Heart right ventricle (tissue), 16 donors: Measurements from ENCODE around the gene SCN2A. TPM values are rescaled to one million over a fixed set of nuclear protein-coding genes. Genes with fewer than 3 reads are reported as not detected.
"Not testable (repeated sequence)": the region's sequence is repeated elsewhere in the genome, so short reads cannot be mapped to it uniquely, and the experiment has no call there.

Experiments used
- ATAC-seq, 8 donors: fragments of 200-7000 bp; cut with Tn5 transposase; one replicate each; pipeline ENCODE4 v1.9.1; 2020; ENCODE audit warnings: mild to moderate bottlenecking in 8 of 8, moderate library complexity in 8 of 8, moderate number of reproducible peaks in 1 of 8
- DNase-seq, 2 donors: peaks; one replicate each; pipeline ENCODE4 v3.0.0-alpha.2; 2020
- H3K27ac ChIP-seq, 10 donors: fragments of 200-600 bp; sonication (generic) in 2 of 10; one replicate each; pipeline versions ENCODE4 v1.5.0 to v1.8.0; 2020 to 2022; ENCODE audit warnings: mild to moderate bottlenecking in 3 of 10
- H3K27me3 ChIP-seq, 7 donors: fragments of 200-600 bp; one replicate each; pipeline ENCODE4 v1.8.0; 2021 to 2022; ENCODE audit warnings: mild to moderate bottlenecking in 2 of 7
- H3K36me3 ChIP-seq, 9 donors: fragments of 200-600 bp; sonication (generic) in 1 of 9; one replicate each; pipeline versions ENCODE4 v1.5.0 to v1.8.0; 2020 to 2022; ENCODE audit warnings: mild to moderate bottlenecking in 2 of 9
- H3K4me1 ChIP-seq, 9 donors: fragments of 200-600 bp; sonication (generic) in 1 of 9; one replicate each; pipeline versions ENCODE4 v1.5.0 to v1.8.0; 2020 to 2022; ENCODE audit warnings: mild to moderate bottlenecking in 4 of 9
- H3K4me3 ChIP-seq, 10 donors: fragments of 200-600 bp; sonication (generic) in 2 of 10; one replicate each; pipeline versions ENCODE4 v1.5.0 to v1.8.0; 2020 to 2022; ENCODE audit warnings: mild to moderate bottlenecking in 7 of 10, moderate library complexity in 2 of 10
- H3K9me3 ChIP-seq, 11 donors: fragments of 200-600 bp in 10 of 11; sonication (generic) in 2 of 11; one replicate each; pipeline versions ENCODE4 v1.5.0 to v1.8.0; 2013 to 2022; ENCODE audit warnings: mild to moderate bottlenecking in 2 of 11, control low read depth in 1 of 11, moderate library complexity in 1 of 11
- CTCF ChIP-seq, 9 donors: fragments of 200-600 bp; sonication (generic) in 2 of 9; IDR thresholded peaks; one replicate each; pipeline versions ENCODE4 v1.5.0 to v1.8.0; 2021 to 2022; ENCODE audit warnings: antibody characterized with exemption in 9 of 9, mild to moderate bottlenecking in 5 of 9, moderate library complexity in 1 of 9
- WGBS, 2 donors: extraction: QIAGEN DNeasy Blood & Tissue Kit; methylation state at CpG; one replicate each; pipeline ENCODE4 v1.1.7; 2013; ENCODE audit warnings: inconsistent platforms in 1 of 2; 5-methylcytosine and 5-hydroxymethylcytosine counted together
- intact Hi-C, 10 donors: fragments of 100-400 bp; cut with DNase I; formaldehyde crosslinking; loops; one replicate each; pipeline versions ENCODE4 v1.11.1 to v1.14.2; 2022
- polyA plus RNA-seq, 2 donors: library from polyadenylated mRNA; stranded (reverse); fragments of 200-250 nt; gene quantifications; one replicate each; pipeline ENCODE4 v1.2.3, GENCODE V29; 2013
- total RNA-seq, 10 donors: library from RNA; stranded (reverse); fragmentation: NEBNext Ultra II Directional in 3 of 10; extraction: Animal tissue kit (Norgen Biotek cat#: 25700) in 3 of 10; gene quantifications; one replicate each; pipeline versions ENCODE4 v1.2.1 to v1.2.4, GENCODE V29; 2021 to 2023
- donor health status: Arrhythmogenic right ventricular cardiomyopathy.
- donor health status: ischemic (EF 13 %, LVEDD 7.1; RV severe dilation, severe dysfunction).
- donor health status: healthy with polysubstance abuse.
- donor health status: DM: no; HTN: yes; CAD: no.
- donor health status: DM: no; HTN: no; CAD: no.
- donor health status: ischemic (EF 25% LVEDD 6.9; RV normal size, moderate dysfunction).
- donor health status: ischemic (EF 25% LVEDD 5.7; RV mildly dilated, moderate dysfunction).
- donor health status: healthy.
- donor health status: DM: yes; HTN: yes; CAD: no.
- donor health status: Ischemic cardiomyopathy.
- donor health status: ischemic (EF 35%, LVEDD 5.7; RV mildly dilated, moderate dysfunction).
- donor health status: nonischemic (EF 11% LVEDD 7.7; RV severe dilation, severe dysfunction).
- donor health status: DM: yes; HTN: yes; CAD: no.
- donor health status: PGD.
- donor health status: ischemic (EF 29% LVEDD 5.4; RV normal size, mild dysfunction).
- donor health status: nonischemic (EF 23%, LVEDD 6.1; RV moderate dilation, normal function).

The SCN2A gene
- total and polyA plus RNA-seq, 12 donors: 0.01 to 0.26 (median 0.07) TPM; not detected in 2

GRCh38 chr2:165248238-165248637 lies 9.0 kb downstream of the SCN2A start:
- WGBS, 2 donors: 53 to 65% methylated on average over 2 of the region's 2 CpGs
- no peaks in the 10 kb centered on the region for H3K36me3 ChIP-seq
- TF ChIP-seq CTCF (IDR thresholded peaks at IDR 0.05): no peak
- H3K9me3 ChIP-seq: no peaks in the 10 kb centered on the region
- no peaks in the 10 kb centered on the region for H3K4me1 ChIP-seq
- H3K27ac ChIP-seq: no peak overlapping the region
- no peaks in the 10 kb centered on the region for H3K27me3 ChIP-seq
- ATAC-seq: no peak
- DNase-seq: no peak
- no peak overlapping the region for H3K4me3 ChIP-seq
- intact Hi-C loops: loop anchor here in 1 of 10 donors (10.0 kb wide), 1 partner anchor 47 kb away; no protein-coding TSS in a partner anchor

GRCh38 chr2:165251366-165251765 lies 12.2 kb downstream of the SCN2A start:
- ATAC-seq (no peak), DNase-seq (no peak)
- Histone ChIP-seq H3K27me3 (no peaks in the 10 kb centered on the region), H3K4me3 (no peak overlapping the region), H3K9me3 (no peaks in the 10 kb centered on the region), H3K27ac (no peak overlapping the region), H3K4me1 (no peaks in the 10 kb centered on the region), H3K36me3 (no peaks in the 10 kb centered on the region)
- WGBS, 2 donors: 53 to 54% methylated on average over 4 of the region's 4 CpGs
- intact Hi-C loops: no loop called here
- TF ChIP-seq CTCF (IDR thresholded peaks at IDR 0.05): no peak

GRCh38 chr2:165253178-165253577 lies 14.0 kb downstream of the SCN2A start:
- no peak for DNase-seq
- no peak for TF ChIP-seq CTCF (IDR thresholded peaks at IDR 0.05)
- no peak for ATAC-seq
- no peaks in the 10 kb centered on the region for H3K4me1 ChIP-seq
- H3K27ac ChIP-seq: no peak overlapping the region
- H3K27me3 ChIP-seq: no peaks in the 10 kb centered on the region
- intact Hi-C loops: no loop called here
- H3K4me3 ChIP-seq: no peak overlapping the region
- H3K9me3 ChIP-seq: no peaks in the 10 kb centered on the region
- no peaks in the 10 kb centered on the region for H3K36me3 ChIP-seq

GRCh38 chr2:165256618-165257017 lies 17.4 kb downstream of the SCN2A start:
- H3K9me3 ChIP-seq: no peaks in the 10 kb centered on the region
- H3K27me3 ChIP-seq: no peaks in the 10 kb centered on the region
- no peak for ATAC-seq
- no peaks in the 10 kb centered on the region for H3K4me1 ChIP-seq
- intact Hi-C loops: no loop called here
- DNase-seq: no peak
- H3K36me3 ChIP-seq: no peaks in the 10 kb centered on the region
- H3K27ac ChIP-seq: no peak overlapping the region
- H3K4me3 ChIP-seq: no peak overlapping the region
- no peak for TF ChIP-seq CTCF (IDR thresholded peaks at IDR 0.05)
- 93% methylated on average over 2 of the region's 2 CpGs for WGBS, 2 donors

- H3K27me3 ChIP-seq, intact Hi-C loops, ATAC-seq, H3K36me3 ChIP-seq, H3K9me3 ChIP-seq, H3K27ac ChIP-seq, H3K4me3 ChIP-seq, H3K4me1 ChIP-seq, DNase-seq: not testable (repeated sequence)
- 82 to 97% methylated on average over 2 of the region's 2 CpGs for WGBS, 2 donors
Measured at GRCh38 chr2:165260347-165260746, 21.1 kb downstream of the SCN2A start.
